Pons (tissue), 1 donor: ENCODE data around the gene ZNF343.
"Not testable (repeated sequence)": the region's sequence is repeated elsewhere in the genome, so short reads cannot be mapped to it uniquely, and the experiment has no call there.

ENCODE experiments used
- DNase-seq: peaks from one replicate; pipeline ENCODE4 v3.0.0-alpha.2; 2016; ENCODE audit warnings: low spot score

Gene ZNF343

DNA sequence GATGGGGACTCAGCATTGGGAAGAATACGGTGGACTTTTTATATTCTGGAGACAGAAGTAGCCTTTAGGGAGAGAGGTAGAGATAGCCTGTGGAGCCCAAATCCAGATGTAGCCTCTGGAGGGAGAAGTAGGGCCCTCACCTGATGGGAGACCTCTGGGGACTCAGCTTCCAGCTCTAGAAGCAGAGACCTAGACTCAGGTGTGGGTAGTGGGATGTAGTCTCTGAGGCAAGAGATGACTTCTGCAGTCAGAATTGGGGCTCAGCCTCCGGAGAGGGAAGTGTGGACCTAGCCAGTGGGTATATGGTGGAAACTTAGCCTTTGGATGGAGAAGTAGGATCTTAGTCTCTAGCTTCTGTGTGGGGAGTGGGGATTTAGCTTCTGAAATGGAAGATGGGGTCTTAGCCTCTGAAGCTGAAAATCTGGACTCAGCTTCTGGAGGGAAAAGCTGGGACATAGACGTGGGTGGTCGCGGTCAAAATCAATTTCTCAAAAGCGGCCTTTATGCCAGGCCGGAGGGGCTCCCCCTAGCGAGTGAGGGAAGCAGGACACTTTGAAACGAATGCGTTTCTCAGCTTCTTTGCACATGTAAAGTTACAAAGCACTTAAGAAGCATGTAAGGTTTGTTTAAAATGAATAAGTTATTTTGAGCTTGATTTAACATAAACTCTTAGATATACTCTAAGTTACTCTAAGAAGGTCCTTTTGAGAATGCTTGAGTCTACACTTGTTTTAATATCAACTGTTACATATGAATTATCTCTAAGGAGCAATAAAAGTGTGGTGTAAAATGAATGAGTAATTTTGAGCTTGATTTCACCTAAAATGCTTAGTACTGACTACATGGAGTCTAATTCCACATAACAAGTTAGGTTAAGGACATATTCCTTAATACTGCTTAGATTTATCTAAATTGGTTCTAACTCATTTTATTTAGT lies 12.9 kb upstream of the ZNF343 start:
- no peak for DNase-seq

DNA sequence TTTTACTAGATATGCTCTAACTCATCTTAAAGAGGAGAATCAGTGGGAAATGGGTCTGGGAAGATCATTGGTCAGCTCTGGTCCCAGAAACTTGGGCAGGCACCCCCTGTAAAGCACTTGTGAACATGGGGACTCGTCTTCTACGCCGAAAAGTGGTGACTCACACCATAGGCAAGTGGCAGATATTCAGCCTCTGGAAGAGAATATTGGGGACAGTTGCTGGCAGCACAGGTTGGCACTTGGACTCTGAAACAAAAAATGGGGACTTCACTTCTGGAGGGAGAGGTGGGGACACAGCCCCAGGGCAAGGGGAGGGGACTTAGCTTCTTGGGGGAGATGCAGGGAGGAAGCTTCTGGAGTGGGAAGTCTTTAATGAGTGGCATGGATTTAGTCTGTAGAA lies 11.9 kb upstream of the ZNF343 start:
- DNase-seq, result no peak

DNA sequence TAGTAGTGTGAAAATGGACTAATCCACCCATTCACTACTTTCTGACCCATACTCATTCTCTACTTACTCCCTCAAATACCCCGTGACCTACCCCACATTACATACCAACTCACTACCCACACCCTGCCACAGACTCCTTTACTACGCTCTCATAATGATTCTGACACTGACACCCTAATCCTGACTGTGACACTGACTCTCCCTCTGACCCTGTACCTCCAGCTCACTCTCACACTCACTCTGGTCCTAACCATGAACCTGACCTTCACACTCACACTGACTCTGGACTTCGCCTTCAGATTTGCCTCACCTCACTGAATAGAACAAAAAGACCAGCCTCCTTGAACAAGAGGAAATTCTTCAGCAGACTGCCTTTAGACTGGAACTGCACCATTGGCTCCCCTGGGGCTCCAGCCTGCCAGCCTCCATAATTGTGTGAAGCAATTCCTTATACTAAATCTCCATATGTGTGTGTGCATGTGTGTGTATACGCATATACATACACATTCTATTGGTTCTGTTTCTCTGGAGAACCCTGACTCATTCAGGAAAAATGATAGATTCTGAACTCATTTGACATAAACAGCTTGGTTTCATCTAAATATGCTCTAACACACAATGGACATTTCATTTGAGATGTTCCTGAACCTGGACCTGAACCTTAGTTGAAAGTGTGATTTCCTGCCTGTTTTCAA lies 10.5 kb upstream of the ZNF343 start:
- no peak for DNase-seq

DNA sequence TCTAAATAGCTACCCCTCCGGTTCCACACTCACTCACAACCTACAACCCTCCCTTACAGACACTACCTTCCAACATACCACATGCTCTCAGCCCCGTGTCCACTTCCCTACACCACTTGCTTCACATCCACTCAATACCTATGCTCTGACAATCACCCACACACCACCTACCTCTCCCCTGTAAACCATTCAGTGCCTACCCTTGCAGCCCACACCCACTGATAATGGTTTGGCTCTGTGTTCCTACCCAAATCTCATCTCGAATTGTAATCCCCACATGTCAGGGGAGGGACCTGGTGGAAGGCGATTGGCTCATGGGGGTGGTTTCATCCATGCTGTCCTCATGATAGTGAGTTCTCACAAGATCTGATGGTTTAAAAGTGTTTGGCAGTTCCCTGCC lies 9.8 kb upstream of the ZNF343 start:
- DNase-seq, result no peak

DNA sequence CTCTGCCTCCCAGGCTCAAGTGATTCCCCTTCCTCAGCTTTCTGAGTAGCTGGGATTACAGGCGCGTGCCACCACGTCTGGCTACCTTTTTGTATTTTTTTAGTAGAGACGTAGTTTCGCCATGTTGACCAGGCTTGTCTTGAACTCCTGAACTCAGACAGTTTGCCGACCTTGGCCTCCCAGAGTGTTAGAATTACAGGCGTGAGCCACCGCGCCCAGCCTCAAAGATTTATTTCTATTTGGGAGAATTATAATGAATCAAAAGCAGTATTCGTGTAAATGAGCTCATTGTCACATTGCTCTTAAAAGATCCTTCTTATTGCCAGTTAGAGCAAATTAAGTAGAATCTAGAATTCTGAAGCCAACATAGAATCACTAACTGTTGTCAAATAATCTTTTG lies 9.4 kb upstream of the ZNF343 start:
- no peak for DNase-seq

DNA sequence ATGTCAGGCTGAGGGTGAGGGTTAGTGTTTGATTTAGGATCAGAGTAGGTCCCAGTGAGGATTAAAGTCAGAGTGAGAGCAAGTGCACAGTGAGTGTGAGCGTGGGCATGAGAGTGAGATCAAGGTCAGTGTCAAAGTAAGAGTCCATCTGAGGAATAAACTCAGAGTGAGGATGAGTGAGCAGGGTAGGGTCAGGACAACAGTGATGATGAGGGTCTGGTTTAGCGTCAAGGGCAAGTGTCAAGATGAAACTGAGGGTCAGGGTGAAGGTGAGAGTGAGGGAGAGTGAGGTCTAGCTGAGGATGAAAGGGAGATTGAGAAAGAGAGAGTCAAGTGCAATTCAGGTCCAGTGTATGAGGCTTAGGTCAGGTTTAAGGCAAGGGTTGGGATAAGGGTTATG lies 7.7 kb upstream of the ZNF343 start:
- no peak for DNase-seq

DNA sequence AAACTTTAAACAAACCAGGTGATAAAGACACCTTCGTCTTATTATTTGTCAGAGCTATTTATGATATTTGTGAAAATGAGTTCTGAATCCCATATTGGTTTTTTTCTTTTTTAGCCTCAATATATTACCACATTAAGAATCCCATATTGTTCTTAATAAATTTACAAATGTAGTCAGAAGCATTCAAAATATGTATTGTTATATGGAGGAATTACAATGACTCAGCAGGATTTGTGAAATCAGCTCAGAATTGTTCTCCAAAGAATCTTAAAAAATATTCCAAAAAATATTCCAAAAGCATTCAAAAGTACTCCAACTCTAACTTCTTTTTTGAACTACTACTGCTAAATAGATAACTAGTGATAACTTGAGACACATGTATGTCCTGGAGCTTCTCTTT lies 6.5 kb upstream of the ZNF343 start:
- no peak for DNase-seq

DNA sequence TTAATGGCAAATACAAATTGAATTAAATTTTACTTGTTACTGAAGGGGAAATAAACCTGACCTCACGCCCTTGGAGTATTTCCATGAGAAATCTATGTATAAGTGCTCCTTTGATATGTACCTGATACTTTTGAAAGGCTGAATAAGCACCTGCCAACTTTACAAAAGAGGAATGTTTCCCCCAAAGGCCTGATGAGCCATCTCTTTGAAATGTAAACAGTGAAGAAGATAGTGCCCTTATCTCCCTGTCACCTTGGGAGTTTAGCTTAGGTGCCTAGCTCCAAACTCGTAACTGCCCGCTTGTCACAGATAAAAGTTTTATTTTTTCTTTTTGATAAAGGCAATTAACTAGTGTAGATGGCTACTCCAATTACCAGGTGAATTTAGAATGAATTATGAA lies 1.1 kb upstream of the ZNF343 start:
- DNase-seq, result no peak

DNA sequence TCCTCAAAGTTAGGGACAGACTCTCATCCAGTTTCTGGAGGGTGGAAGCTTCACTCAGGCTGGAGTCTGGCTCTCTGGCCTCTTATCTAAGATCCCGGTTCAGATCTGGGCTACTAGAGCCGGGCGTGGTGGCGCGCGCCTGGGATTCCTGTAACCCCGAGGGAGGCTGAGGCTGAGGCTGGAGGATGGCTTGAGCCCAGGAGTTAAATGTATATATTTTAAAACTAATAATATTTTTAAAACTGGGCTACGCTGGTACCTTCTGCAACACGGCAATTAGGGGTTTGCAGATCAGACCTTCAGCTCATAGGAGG lies 710 bp upstream of the ZNF343 start:
- DNase-seq, result no peak

DNA sequence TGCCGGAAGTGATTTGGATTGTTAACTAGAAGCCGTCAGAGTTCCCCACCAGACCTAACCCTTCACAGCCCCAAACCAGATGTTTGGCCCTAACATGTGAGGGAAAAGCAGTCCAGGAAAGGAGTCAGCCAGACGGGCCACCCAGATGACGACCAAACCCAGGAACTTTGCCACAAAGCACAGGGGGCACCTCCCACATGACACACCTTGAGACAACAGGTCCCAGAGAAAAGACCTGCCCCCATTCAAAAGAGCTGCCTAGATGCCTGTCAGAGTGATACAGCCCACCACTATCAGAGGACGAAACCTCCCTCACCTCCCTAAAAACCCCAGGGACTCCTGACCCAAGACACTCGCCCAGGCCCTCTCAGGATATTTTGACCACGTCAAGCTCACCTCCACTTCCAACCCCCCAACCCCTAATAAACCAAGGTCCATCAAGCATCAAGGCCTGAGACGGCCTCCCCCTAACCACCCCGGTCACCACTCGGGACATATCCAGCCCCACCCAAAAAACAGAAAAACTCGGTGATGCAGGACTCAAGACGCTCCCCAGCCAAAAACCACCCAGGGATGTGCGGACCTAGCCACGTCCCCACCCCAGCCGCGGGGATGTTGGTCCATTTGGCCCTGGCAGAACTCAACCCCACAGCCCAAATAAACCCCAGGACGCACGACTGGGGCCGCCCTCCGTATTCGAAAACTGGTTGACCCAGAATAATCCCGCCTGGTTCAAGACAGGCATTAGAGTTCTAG lies 662 bp downstream of the ZNF343 start:
- no peak for DNase-seq

DNA sequence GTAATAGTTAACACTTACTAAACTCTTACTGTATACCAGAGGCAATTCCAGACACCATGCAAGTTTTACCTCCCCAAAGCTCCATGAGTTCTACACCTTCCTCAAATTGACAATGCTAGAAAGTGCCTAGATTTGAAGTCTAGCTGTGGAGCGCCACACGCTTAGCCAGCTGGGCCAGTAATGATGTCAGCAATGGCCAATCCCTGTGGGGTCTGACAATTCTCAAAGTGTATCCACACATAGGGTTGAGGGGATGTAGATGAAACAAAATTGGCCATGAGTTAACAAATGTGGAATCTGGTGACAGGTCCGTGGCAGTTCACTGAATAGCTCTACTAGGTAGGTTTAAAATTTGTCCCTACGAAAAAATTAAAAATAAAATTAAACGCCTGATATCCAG lies 1.3 kb downstream of the ZNF343 start:
- DNase-seq, result no peak

DNA sequence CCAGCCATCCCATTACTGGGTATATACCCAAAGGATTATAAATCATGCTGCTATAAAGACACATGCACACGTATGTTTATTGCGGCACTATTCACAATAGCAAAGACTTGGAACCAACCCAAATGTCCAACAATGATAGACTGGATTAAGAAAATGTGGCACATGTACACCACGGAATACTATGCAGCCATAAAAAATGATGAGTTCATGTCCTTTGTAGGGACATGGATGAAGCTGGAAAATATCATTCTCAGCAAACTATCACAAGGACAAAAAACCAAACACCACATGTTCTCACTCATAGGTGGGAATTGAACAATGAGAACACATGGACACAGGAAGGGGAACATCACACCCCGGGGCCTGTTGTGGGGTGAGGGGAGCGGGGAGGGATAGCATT lies 2.3 kb downstream of the ZNF343 start:
- not testable (repeated sequence) for DNase-seq

DNA sequence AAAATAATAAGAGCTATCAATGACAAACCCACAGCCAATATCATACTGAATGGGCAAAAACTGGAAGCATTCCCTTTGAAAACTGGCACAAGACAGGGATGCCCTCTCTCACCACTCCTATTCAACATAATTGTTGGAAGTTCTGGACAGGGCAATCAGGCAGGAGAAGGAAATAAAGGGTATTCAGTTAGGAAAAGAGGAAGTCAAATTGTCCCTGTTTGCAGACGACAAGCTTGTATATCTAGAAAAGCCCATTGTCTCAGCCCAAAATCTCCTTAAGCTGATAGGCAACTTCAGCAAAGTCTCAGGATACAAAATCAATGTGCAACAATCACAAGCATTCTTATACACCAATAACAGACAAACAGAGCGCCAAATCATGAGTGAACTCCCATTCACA lies 3.9 kb downstream of the ZNF343 start:
- not testable (repeated sequence) for DNase-seq

DNA sequence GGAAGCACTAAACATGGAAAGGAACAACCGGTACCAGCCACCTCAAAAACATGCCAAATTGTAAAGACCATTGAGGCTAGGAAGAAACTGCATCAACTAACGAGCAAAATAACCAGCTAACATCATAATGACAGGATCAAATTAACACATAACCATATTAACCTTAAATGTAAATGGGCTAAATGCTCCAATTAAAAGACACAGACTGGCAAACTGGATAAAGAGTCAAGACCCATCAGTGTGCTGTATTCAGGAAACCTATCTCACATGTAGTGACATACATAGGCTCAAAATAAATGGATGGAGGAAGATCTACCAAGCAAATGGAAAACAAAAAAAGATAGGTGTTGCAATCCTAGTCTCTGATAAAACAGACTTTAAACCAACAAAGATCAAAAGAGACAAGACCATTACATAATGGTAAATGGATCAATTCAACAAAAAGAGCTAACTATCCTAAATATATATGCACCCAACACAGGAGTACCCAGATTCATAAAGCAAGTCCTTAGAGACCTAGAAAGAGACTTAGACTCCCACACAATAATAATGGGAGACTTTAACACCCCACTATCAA lies 5.8 kb downstream of the ZNF343 start:
- DNase-seq, result not testable (repeated sequence)

DNA sequence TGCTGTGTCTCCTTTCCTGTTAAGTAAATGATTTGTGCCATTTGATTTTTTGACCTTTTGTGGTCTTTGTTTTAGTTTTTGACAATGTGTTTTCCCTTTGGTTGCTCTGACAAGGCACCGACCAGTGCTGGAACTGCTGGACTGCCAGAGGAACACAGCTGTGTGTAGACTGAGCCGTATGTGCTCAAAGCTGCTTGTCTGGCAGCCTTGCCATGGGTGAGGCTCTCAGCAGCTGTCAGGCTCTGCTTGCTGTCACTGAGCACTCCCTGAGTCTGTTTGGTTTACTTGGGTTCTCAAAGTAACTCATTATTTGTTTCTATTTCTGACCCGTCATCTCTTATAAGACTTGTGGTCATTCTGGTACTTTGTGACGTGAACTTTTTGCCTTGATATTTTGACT lies 23.1 kb downstream of the ZNF343 start:
- DNase-seq, result no peak

DNA sequence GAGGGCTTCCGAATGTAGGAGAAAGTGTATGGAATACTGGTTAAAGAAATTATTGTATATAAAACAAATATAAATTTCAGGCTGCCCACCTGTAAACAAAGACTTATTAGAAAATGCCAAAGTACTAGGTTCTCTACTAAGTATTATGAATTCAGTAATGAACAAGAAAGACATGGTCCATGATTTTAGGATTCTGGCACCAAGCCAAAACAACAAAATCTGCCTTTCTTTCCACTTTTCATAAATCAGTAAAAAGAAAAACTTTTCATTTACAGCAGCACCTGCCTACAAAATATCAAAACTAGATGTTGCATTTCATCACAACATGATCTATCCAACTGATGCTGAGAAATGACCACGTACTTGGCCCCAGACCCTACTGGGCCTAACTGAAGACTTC lies 23.6 kb downstream of the ZNF343 start:
- no peak for DNase-seq

DNA sequence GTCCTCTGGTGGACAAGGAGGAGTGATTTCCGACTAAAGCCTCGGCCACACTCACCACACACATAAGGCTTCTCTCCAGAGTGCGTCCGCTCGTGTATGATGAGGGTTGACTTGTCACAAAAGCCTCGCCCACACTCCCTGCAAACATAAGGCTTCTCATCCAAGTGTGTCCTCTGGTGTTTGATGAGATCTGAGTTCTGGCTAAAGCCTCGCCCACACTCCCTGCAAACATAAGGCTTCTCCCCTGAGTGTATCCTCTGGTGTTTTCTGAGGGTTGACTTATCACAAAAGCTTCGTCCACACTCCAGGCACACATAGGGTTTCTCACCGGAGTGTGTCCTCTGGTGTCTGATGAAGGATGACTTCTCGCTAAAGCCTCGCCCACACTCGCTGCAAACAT lies 25.2 kb downstream of the ZNF343 start:
- no peak for DNase-seq

DNA sequence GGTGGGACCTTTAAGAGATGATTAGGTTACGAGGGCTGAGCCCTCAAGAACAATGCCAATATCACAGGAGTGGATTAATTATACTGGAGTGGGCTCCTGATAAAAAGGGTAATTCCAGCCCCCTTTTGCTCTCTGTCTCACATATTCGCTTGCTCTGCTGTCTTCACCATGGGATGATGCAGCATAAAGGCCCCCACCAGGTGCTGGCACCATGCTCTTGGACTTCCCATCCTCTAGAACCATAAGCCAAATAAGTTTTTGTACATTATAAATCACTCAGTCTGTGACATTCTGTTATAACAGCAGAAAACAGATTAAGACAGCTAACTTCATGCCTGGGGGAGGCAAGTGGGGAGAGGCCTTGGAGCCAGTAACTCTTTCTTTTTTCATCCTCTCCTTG lies 28.3 kb downstream of the ZNF343 start:
- DNase-seq, result no peak

DNA sequence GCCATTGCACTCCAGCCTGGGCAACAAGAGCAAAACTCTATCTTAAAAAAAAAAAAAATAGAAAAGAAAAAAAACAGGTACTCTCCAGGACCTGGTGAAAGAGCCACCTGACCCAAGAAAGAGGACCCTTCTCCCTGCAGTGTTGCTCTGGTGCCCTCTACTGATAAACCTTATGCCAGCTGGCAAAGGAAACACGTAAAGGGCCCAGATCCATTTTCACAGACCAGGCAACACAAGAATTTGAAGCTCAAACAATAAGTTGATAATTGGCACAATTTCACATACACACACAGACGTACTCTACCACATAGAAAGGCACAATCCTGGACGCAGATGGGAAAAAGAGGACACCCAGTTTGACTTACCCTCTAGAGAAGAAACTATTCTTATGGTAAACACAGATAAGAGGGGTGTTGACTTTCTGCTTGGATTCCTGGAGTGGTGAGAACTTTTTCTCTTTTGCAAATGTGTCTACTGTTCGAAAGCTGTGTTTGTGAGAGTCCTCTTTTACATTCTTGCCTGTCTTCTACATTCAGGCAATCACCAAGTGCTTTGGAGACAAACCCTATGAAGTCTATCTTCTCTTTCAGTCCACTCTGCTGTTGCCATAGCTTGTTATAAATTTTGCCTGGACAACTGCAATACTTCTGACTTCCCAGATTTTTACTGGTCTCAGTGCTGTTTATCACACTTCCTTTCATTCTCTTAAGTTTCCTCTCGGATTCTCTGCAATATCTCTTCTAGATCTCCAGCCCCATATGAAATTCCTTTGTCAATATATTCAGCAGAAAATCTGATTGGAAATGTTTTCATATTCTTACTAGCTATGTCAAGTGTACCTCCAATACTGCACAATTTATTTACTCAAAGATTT lies 31.7 kb downstream of the ZNF343 start:
- no peak for DNase-seq

DNA sequence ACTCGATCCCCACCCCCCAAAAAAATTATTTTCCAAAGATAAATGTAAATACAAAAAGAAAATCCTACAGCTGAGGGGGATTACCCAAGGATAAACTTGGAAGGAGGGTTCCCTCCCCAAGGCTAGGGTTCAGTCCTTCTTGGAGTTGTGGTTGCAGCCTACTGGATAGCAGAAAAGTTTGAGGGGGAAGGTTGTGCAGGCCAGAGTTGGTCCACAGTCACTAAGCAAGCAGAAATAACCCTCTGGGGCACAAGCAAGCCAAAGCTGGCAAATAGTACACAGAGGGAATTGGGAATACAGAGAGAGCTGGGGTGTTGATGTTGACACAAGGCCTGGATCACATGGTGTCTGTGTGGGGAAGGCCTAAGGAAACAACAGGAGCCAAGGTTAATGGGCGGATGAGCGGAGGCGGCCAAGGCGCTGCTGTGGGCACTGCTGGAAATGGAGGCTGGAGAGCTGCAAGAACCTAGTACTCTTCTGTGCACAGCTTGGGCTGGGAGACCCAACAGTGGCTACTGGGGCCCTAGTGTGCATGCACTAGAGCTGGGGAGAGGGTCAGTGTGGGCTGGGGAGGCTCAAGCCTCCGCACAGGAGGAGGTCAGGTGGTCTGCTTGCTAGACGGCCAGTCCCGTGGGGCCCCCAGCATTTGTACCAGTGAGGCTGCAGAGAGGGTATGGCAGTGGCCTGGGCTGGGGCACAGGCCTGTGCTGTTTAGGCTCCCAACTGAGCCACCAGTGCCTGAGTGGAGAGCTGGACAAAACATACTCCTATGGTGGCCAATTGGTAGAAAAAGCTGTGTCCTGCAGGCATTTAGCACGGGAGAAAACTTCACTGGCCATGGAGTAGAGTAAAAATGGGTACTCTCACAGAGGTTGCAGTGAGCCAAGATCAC lies 32.6 kb downstream of the ZNF343 start:
- no peak for DNase-seq

DNA sequence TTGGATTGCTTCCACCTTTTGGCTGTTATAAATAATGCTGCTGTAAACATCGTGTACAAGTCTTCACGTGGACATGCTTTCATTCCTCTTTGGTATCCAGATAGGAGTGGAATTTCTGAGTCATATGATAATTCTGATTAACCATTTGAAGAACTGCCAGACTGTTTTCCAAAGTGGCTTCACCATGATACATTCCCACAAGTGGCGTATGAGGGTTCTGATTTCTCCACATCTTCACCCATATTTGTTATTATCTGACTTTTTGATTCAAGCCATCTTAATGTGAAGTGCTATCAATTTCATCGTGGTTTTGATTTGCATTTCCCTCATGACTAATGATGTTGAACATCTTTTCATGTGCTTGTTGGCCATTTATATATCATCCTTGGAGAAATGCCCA lies 35.2 kb downstream of the ZNF343 start:
- no peak for DNase-seq
